Measurements from ENCODE around the gene SPACA4. TPM values are rescaled to one million over a fixed set of nuclear protein-coding genes. Genes with fewer than 3 reads are reported as not detected.

Gene SPACA4
- polyA plus RNA-seq (2011; rRNA removed) (not detected in 2 replicates), polyA minus RNA-seq (2011; rRNA and poly(A)+ RNA removed) (not detected in 2 replicates)

DNA sequence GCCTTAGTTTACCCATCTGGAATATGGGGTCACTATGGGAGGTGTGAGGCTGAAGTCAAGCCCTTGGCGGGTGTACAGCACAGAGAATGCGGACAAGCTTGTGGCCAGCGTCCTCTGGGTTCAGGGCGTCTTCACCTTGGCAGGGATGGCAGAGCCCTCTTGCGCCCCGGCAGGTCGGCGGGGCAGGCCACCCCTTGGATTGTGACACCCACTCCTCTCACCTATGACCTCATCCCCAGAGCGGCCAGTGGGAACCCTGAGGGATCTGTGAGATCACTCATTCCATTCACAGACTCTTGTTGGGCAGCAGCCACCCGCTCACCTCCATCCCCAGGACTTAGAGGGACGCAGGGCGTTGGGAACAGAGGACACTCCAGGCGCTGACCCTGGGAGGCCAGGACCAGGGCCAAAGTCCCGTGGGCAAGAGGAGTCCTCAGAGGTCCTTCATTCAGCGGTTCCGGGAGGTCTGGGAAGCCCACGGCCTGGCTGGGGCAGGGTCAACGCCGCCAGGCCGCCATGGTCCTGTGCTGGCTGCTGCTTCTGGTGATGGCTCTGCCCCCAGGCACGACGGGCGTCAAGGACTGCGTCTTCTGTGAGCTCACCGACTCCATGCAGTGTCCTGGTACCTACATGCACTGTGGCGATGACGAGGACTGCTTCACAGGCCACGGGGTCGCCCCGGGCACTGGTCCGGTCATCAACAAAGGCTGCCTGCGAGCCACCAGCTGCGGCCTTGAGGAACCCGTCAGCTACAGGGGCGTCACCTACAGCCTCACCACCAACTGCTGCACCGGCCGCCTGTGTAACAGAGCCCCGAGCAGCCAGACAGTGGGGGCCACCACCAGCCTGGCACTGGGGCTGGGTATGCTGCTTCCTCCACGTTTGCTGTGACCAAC, at the start of gene SPACA4:
Gene SPACA4 (plus strand): TSS at position 280 of the 896 bp plus-strand sequence. CDS start 237 bp downstream, at position 517.
- no peak for TF ChIP-seq CTCF (IDR thresholded peaks at IDR 0.05; ENCODE audit: low read depth, low read length)
- POLR2A ChIA-PET = interaction anchor here (1.7 kb wide), 1 partner anchor 12 kb away, joined by 12 read pairs; the partner anchor contains the start of genes RPL18 and SPHK2
- DNase-seq (ENCODE audit: low read depth, low spot score) = no peak
- H3K27ac ChIP-seq (ENCODE audit: low read depth, low read length) = no peak within 1 kb of the TSS
- no peaks in the 10 kb centered on the region; the same call in 1 of the 2 replicates for H3K9me3 ChIP-seq (ENCODE audit: control insufficient read depth, insufficient read depth, low read length)
- CTCF ChIA-PET = interaction anchor here (2.9 kb wide), 1 partner anchor 101 kb away, joined by 14 read pairs; no protein-coding TSS in a partner anchor
- no peaks in the 10 kb centered on the region for H3K27me3 ChIP-seq (ENCODE audit: control insufficient read depth, insufficient read depth, low read length)
- H3K4me3 ChIP-seq (ENCODE audit: low read depth, low read length) = no peak within 1 kb of the TSS

DNA sequence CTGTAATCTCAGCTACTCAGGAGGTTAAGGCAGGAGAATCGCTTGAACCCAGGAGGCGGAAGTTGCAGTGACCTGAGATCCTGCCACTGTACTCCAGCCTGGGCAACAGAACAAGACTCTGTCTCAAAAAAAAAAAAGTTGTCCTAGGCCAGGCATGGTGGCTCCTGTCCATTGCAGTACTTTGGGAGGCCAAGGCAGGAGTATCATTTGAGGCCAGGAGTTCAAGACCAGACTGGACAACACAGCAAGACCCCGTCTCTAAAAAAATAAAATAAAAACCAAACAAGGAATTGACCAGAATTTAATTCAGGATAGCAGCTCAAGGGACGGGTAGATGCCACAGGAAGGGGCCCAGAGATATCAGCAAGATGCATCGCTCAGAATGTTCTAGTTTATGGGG, 49.7 kb upstream of the SPACA4 start:
- DNase-seq (ENCODE audit: low read depth, low spot score) = no peak
- CTCF ChIA-PET = interaction anchor here (0.6 kb wide), 2 partner anchors 17 to 28 kb away, joined by 3 to 4 read pairs; no protein-coding TSS in a partner anchor
- H3K27ac ChIP-seq (ENCODE audit: low read depth, low read length) = no peak overlapping the region
- H3K9me3 ChIP-seq (ENCODE audit: control insufficient read depth, insufficient read depth, low read length) = no peaks in the 10 kb centered on the region
- no peak overlapping the region for H3K4me3 ChIP-seq (ENCODE audit: low read depth, low read length)
- H3K27me3 ChIP-seq (ENCODE audit: control insufficient read depth, insufficient read depth, low read length) = no peaks in the 10 kb centered on the region
- POLR2A ChIA-PET = no interaction called here
- no peak for TF ChIP-seq CTCF (IDR thresholded peaks at IDR 0.05; ENCODE audit: low read depth, low read length)

DNA sequence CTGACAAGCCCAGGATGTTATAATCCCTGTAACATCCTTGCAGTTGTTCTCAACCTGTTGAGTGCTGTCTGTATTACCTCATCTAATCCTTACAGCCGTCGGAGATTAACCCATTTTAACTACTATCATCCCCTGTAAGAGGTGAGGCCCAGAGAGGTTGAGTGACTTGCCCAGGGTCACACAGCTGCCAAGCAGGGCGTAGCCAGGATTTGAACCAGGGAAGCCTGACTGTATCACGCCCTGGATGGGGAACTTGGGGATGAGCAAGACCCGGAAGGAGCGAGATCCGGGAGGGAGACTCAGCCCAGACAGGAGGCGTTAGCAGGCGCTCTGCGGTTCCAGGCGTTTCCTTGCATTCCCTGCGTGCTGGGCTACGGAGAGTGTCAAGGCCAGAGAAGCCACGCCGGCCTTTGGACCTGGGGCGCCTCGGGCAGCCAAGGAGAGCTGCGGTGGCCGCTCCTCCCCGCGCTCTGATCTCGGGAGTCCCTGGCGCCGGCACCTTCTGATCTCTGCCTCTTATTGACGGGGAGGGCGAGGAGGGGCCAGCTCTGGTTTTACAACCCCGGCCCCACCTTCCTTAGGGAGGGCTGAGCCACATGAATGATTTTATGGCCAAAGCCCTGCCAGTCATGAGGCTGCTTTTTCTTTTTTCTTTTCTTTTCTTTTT, 48.4 kb upstream of the SPACA4 start:
- ChIA-PET CTCF (interaction anchor here (0.7 to 1.0 kb wide), 2 partner anchors 30 to 208 kb away, joined by 5 to 7 read pairs; no protein-coding TSS in a partner anchor), POLR2A (interaction anchor here (0.7 kb wide), 1 partner anchor 44 kb away, joined by 4 read pairs; no protein-coding TSS in a partner anchor)
- H3K4me3 ChIP-seq (ENCODE audit: low read depth, low read length) = no peak overlapping the region
- no peaks in the 10 kb centered on the region for H3K9me3 ChIP-seq (ENCODE audit: control insufficient read depth, insufficient read depth, low read length)
- TF ChIP-seq CTCF (IDR thresholded peaks at IDR 0.05; ENCODE audit: low read depth, low read length) = no peak
- DNase-seq (ENCODE audit: low read depth, low spot score) = no peak
- H3K27me3 ChIP-seq (ENCODE audit: control insufficient read depth, insufficient read depth, low read length) = no peaks in the 10 kb centered on the region
- H3K27ac ChIP-seq (ENCODE audit: low read depth, low read length) = no peak overlapping the region

- no peaks in the 10 kb centered on the region for H3K9me3 ChIP-seq (ENCODE audit: control insufficient read depth, insufficient read depth, low read length)
- H3K4me3 ChIP-seq (ENCODE audit: low read depth, low read length) = no peak overlapping the region
- ChIA-PET POLR2A (interaction anchor here (1.0 kb wide), 1 partner anchor 8 kb away, joined by 6 read pairs; no protein-coding TSS in a partner anchor), CTCF (interaction anchor here (1.0 kb wide), 1 partner anchor 29 kb away, joined by 6 read pairs; no protein-coding TSS in a partner anchor)
- H3K27ac ChIP-seq (ENCODE audit: low read depth, low read length) = peak overlapping the region; percentile 21
- TF ChIP-seq CTCF (IDR thresholded peaks at IDR 0.05; ENCODE audit: low read depth, low read length) = no peak
- DNase-seq (ENCODE audit: low read depth, low spot score) = no peak
- H3K27me3 ChIP-seq (ENCODE audit: control insufficient read depth, insufficient read depth, low read length) = no peaks in the 10 kb centered on the region
Measured at GRCh38 chr19:48560095-48560530, 46.4 kb upstream of the SPACA4 start.
